ENCODE results near the gene ALK.

Gene ALK

GRCh38 chr2:29603341-29603740, 318.0 kb downstream of the ALK start:
- DNase-seq: no peak

GRCh38 chr2:29601872-29602271, 319.5 kb downstream of the ALK start:
- DNase-seq: no peak

GRCh38 chr2:29601321-29601720, 320.1 kb downstream of the ALK start:
- no peak for DNase-seq

GRCh38 chr2:29599946-29600345, 321.4 kb downstream of the ALK start:
- DNase-seq: no peak

- DNase-seq: no peak
Observed at GRCh38 chr2:29598978-29599377, 322.4 kb downstream of the ALK start.

- no peak for DNase-seq
Observed at GRCh38 chr2:29597035-29597434, 324.4 kb downstream of the ALK start.

- no peak for DNase-seq
Observed at GRCh38 chr2:29596584-29596983, 324.8 kb downstream of the ALK start.

GRCh38 chr2:29591600-29591999, 329.8 kb downstream of the ALK start:
- DNase-seq: no peak

GRCh38 chr2:29590211-29590610, 331.2 kb downstream of the ALK start:
- DNase-seq: no peak

- no peak for DNase-seq
Observed at GRCh38 chr2:29589440-29590103, 331.8 kb downstream of the ALK start.

- DNase-seq: no peak
Observed at GRCh38 chr2:29587402-29588190, 333.8 kb downstream of the ALK start.

- no peak for DNase-seq
Observed at GRCh38 chr2:29586919-29587318, 334.5 kb downstream of the ALK start.

GRCh38 chr2:29583548-29584156, 337.7 kb downstream of the ALK start:
- no peak for DNase-seq

GRCh38 chr2:29583104-29583503, 338.3 kb downstream of the ALK start:
- DNase-seq: no peak

- DNase-seq: no peak
Observed at GRCh38 chr2:29582062-29582461, 339.3 kb downstream of the ALK start.

GRCh38 chr2:29580223-29580622, 341.2 kb downstream of the ALK start:
- no peak for DNase-seq

GRCh38 chr2:29579495-29580169, 341.8 kb downstream of the ALK start:
- no peak for DNase-seq

GRCh38 chr2:29578084-29578598, 343.2 kb downstream of the ALK start:
- no peak for DNase-seq

- DNase-seq: no peak
Observed at GRCh38 chr2:29576231-29576630, 345.2 kb downstream of the ALK start.

- DNase-seq: no peak
Observed at GRCh38 chr2:29575370-29575890, 346.0 kb downstream of the ALK start.

- DNase-seq: no peak
Observed at GRCh38 chr2:29573612-29574011, 347.8 kb downstream of the ALK start.

- DNase-seq: no peak
Observed at GRCh38 chr2:29573147-29573546, 348.2 kb downstream of the ALK start.

- no peak for DNase-seq
Observed at GRCh38 chr2:29570539-29570938, 350.8 kb downstream of the ALK start.
